GM19240 (cell line): ENCODE results near the gene MPO.

Experiments used
- DNase-seq: peaks from one replicate; pipeline ENCODE4 v3.0.0; 2011; ENCODE audit warnings: low spot score; ENCODE audit not compliant: insufficient read length

The MPO gene, protein sequence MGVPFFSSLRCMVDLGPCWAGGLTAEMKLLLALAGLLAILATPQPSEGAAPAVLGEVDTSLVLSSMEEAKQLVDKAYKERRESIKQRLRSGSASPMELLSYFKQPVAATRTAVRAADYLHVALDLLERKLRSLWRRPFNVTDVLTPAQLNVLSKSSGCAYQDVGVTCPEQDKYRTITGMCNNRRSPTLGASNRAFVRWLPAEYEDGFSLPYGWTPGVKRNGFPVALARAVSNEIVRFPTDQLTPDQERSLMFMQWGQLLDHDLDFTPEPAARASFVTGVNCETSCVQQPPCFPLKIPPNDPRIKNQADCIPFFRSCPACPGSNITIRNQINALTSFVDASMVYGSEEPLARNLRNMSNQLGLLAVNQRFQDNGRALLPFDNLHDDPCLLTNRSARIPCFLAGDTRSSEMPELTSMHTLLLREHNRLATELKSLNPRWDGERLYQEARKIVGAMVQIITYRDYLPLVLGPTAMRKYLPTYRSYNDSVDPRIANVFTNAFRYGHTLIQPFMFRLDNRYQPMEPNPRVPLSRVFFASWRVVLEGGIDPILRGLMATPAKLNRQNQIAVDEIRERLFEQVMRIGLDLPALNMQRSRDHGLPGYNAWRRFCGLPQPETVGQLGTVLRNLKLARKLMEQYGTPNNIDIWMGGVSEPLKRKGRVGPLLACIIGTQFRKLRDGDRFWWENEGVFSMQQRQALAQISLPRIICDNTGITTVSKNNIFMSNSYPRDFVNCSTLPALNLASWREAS

DNA sequence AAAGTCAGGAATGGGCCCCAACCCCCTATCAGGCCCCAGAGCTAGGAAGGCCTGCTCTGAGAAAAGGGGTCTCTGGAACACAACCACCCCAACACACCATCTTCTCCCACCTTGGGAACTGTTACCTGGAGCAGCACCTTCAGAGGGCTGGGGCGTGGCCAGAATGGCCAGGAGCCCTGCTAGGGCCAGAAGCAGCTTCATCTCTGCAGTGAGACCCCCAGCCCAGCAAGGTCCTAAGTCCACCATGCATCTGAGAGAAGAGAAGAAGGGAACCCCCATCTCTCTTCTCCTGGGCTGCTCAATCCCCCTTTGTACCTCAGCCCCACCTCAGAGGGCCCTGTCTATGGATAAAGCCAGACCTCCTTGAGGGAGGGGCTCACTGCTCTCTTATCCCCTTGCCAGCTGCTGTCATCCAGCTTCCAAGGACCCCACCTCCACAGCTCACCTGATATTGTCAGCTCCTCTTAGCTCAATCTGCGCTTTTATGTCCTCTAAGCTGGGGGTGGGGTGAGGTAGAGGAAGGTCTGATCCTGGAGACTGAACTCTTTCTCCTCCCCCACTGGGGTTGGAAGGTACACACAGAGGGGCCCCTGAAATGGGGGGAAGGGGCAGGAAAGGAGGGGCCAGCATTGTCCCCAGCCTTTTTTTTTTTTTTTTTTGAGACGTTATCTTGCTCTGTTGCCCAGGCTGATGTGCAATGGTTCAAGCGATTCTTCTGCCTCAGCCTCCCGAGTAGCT lies at the start of gene MPO:
Gene MPO (minus strand): TSS at position 456 of the 738 bp plus-strand sequence. CDS start 177 bp downstream, at position 279.
- DNase-seq: no peak

DNA sequence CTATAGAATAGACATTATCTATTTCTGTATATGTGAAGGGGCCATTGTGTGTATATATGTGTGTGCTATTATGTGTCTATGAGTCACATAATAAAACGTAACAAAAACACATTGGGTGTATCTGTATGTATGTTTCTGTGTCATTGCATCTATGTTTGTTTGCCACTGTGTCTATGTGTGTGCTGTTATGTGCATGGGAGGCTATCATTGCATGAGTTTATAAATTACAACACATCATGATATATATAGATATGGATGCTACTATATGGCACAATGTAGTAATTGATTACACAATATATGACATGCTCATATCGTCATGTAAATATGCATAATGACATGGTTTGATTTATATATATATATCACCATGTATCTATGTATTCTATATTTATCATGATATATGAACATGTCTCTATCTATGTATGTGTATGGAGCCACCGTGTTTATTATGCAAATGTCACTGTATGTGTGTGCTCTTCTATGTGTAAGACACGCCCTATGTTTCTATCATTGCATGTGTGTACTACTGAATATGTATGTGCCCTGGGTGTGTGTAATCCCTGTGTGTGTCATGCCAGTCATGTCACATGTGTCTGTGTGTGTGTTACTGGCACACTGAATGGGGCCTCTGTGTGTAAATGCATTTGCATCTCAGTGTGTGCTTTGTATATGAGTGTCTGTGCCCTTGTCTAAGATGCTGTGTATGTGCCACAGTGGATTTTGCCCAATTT lies 49.2 kb upstream of the MPO start:
- no peak for DNase-seq

DNA sequence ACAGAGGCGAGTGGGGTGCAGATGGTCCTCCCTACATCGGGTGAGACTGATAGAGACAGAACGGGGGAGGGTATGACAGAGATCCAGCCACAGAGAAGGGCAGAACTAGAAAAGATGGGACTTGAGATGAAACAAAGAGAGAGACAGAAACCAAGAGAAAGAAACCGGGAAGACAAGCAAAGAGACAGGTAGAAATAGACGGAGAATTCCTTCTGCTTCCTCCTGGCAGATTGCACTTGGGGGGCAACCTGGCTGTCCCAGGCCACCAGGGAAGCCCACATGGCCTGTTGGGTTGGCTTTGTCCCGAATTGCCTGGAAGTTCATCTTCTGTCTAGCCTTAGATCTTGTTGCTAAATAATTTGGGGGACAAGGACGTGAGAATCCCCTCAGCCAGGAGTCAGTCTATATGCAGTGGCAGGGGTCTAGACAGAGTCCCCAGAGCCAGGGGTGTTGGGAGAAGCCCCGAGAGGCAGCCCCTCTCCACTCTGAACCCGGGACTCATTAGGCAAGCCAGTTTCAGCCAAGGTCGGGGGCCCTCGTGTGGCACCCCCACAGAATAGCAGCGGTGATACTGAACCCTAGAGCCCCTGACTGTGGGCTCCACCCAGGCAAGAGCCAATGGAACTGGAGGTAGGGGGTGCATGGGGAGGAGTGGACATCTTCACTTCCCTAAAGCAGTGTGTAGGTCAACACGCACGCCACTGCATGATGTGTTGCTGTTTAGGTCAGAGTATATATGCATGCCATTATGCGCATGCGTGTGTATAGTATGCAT lies 48.5 kb upstream of the MPO start:
- peak; percentile 70 for DNase-seq

DNA sequence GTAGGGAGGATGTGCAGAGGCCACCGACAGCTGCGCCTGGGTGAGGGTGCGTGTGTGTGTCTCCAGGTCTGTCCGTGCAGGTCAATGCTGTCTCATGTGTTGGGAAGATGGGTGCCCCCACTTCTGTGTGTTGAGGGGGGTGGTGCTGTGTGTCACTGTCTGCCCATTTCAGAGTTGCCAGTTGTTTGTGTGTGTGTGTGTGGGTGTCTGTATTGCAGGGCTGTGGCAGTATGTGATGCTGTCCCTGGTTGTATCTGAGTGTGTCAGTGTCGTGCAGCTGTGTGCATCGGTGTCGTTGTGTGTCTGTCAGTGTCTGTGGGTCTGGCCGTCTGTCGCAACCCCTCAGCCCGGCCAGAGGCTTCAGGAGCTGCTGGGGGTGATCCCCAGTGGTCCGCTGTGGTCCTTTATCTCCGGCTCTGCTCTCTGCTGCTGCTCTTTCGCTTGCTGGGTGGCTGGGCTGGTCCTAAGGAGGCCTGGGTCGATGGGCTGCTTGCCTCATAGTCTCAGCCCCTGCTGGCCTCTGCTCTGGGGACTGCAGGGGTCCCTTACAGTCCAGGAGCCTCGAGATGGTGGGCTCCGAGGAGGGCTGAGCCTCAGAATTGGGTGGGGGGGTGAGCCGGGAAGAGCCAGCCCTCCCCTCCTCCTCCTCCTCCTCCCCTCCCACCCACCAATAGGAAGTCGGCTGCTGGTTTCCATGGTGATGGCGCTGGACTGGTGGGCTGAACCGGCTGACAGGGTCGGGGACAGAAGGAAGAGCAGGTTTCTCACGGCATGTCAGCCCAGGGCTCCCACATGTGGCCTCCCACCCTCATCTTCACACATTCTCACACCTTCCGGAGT lies 47.7 kb upstream of the MPO start, which contains the start of gene TSPOAP1:
Gene TSPOAP1 (minus strand): TSS at position 601 of the 840 bp plus-strand sequence. CDS start 875 bp downstream, outside the sequence.
- DNase-seq: peak; percentile 79

DNA sequence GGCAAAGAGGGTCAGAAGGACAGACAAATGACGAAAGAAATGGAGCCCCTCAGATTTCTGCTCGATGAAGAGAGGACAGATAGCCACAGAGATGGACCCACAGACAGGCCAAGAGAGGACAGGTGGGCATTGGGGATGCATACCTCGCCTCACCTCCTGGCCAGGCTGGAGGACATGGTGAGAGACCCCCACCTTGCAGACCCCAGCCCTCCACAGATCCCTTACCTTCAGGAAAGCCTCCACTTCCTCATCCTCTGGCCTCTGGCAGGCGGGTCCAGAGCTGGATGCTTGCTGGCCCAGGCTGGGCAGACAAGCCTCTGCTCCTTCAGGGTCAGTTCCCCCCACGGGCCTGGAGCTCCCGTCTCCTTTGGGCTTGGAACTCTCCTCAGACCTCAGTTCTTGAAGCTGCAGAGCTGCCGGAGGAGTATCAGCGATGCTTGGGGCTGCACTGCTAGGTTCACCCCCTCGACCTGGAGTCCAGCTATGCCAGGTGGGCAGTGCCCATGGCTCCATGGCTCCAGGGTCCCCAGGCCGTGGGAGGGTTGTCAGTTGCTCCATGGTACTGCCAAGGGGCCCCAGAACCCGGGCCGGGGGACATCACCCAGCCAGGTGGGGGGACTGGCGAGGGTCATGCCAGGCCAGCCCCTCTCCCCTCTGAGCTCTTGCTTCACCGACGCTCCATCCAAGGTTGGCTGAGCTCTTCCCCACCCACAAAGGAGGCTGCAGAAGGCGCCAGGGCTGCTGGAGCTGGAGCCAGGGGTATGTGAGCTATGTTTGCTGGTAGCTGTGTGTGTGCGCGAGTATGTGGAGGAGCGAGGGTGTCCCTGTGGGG lies 46.8 kb upstream of the MPO start:
- DNase-seq: peak; percentile 60

DNA sequence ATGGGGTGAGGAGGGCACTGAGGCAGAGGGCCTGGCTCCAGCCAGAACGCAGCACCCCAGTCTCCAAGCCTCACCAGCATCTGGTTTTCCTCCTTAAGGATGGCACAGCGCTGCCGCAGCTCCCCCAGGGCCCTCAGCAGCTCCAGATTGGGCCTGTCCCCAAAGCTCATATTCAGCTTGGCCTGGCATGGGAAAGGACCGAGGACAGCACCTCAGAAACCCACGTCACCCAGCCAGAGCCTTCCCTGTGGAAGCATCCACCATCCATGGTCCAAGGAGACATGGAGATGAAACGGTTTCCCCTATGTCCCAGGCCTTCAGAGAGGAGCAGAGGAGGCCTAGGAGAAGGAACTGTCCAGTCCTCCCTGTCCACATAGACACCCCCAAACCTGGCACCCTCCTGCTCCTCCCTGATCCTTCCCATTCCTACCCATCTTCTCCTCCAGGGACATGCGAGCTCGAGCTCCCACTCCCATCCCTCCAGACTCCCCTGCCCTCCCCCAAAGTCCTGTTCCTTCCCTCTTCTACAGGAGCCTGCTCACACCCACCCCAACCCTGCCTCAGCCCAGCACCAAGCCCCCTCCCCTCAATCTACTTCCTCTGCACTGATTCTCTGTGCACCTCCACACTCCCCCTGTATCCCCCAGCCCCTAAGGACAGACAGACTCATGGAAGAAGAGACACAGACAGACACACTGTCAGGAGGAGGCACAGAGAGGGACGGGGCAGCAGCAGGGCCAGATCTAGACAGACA lies 46.1 kb upstream of the MPO start:
- no peak for DNase-seq

DNA sequence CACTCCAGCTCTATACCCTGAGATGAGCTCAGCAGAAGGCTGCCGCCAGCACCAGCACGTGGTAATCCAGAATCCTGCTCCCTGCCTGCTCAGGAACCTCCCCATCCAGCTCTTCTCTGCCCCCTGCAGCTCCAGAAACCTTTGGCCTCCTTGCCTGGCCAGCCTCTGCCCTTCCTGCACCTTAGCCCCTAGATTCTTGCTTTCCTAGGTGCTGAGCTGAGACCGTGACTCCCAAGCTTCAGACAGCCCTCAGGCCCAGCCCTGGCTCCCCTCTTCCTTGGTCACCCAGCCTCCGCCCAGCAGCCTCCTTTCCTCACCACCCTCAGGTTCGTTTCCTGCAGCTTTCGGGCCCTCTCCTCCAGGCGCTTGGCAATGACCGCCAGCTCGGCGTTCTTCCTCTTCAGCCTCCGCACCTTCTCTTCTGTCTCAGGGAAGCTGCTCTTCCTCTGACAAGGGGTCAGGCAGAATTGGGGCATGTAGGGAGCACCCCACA lies 45.3 kb upstream of the MPO start:
- DNase-seq: no peak

DNA sequence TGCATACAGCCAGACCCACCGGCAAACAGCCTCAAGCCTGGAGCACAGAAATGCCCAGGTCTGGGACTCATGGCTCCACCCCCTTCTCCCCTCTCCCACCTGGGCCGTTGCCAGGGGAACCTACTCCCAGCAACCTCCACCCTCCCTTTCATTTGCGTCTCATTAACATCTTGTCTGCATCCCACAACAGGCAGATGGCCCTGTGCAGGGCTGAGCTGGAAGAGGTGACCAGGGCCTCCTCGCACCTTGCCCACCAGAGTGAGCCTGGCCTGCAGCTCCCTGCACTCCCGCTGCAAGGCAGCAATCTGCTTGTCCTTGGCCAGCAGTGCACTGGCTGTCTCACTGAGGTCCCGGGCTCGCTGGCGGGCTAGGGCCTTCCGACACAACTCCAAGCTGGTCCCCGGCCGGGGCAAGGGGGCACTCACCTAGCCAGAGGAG lies 44.6 kb upstream of the MPO start:
- DNase-seq: no peak

DNA sequence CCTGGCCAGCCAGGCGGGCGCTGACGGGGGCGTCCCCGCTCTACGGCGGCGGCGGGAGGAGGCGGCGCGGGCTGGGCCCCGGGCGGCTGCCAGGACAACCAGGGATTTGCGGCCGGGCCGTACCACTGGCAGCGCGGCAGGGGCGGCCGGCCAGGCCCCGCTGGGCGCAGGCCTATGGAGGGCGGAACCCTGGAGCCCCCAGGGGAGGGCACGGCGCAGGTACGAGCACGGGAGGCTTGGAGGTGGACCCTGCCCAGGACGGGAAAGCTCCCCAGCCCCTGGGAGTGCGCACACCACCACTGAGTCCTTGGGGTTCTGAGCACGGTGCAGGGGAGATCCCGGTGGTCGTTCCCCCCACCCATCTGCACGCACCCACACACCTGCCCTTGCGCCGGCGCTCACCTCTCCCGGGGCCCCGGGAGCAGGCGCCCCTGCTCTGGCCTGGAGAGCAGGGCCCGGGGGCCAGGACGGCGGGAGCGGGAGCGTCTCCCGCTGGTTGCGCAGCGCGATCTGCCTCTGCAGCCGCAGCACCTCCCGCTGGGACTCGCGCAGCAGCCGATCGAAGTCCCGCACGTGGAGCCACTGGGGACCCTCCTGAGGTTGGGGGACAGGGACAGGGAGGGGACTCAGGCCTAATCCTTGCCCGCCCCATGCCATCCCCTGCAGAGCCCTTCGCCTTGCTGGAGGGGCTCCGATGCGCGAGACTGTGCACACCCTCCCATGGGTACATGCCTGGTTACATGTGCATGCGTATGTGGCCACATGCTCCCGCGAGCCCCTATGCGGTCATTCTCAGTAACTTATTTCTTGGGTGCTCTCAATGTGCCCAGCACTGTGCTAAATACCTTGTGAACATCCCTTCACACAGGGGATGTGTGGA lies 43.9 kb upstream of the MPO start:
- no peak for DNase-seq

DNA sequence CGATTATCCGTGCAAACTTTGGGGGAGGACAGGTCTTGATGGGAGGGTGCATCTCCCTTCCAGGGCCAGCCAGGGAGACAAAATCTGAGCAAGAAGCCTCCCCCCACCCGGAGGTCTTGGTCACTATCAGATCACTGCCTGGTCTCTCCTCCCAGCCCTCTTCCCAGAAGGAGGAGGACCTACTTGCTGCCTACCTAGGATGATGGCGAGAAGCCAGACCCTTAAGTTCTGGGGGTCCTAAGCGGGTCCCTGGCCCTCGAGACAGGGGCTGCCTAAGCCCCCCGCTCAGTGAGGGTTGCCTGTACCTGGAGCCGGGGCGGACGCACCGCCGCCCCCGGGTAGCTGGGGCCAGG lies 43.3 kb upstream of the MPO start:
- no peak for DNase-seq

DNA sequence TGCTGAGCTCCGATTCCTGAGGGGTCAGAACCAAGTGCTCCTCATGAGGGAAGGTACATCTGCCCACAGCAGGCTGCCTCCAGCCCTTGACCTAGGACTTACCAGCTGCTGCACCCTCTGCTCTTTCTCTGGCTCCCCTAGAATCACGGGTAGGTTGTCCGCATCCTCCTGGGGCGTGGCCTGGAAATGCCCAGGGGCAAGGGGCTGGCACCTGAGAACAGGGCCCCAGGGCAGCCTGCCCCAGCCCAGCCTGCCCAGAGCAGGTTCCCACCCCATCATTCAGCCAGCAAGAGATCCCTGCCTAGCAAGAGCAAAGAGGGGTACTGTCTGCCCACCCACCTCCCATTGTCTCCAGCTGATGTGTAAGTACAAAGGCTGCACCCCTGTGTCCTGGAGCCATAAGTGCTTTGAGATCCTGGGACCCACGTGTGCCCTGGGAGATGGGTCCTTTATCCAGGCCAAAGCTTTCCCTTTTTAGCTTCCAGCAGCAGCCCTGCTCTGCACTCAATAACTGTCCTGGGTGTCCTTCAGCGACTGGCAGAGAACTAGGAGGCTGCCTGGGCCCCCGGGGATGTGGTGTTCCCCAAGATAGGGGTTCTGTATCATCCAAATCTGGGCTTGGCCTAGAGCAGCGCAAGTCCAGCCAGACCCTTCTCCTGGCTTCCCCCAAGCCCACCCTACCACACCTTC lies 42.8 kb upstream of the MPO start:
- no peak for DNase-seq

DNA sequence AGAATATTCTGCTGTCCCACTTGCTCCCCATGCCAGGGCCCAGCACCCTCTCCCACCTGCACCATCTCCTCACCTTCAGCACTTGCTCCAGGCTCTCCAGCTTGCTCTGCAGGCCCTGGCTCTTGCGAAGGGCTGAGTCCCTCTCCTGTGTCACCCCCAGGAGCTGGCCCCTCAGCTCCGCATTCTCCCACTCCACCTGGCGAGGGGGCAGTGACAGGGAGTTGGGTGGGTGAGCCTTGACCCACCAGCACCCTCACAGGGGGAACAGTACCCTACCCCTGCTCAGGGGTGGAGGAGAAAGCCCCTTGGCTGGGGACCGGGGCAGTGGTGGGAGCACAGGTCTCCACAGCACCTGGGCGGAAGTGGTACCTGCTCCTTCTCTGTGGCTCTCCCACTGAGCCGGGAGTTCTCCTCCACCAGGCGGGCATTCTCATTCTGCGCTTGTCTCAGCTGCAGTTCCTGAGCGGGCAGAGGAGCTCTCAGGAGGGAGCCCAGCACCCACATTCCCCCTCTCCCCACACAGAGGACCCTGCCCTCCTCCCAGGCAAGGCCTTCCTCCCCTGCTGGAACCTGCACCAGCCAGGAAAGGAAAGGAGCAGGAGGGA lies 41.9 kb upstream of the MPO start:
- DNase-seq: no peak

DNA sequence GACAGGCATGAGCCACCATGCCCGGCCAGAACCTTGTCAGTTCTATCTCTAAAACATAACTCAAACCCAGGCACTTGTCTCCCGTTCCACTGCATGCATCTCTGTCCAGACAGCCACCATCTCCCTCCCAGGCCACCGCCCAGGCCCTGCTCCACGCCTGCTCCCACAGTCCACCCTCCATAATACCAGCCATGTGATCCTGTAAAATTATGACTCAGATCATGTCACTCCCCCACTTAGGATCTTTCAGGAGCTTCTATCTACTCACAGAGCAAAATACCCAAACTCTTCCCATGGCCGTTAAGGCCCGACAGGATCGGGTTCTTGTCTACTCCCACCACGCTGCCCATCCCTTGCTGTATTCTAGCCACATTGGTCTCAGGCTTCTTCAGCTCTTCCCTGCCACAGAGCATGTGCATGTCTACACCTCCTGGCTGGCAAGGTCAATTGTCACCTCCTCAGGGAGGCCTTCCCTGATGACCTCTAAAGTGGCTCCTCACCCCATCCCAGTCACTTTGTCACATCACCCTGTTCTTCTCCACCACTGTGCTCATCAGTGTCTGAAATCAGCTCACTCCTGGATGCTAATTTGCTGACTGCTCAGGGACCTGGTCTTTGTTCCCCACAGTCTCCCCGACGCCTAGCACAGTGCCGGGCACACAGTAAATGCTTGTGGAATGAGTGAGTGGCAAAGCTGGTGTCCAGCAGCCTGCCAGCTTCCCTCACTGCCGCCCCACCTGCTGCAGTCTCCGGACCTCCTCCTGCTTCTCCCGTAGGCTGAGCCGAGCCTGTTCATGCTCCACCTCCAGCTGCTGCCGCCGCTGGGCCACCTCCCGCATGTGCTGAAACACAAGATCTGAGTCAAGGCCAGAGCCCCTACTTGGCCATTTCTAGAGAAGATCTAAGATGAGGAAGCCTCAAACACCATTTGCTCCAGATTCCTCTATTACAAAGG lies 41.1 kb upstream of the MPO start:
- DNase-seq: no peak

DNA sequence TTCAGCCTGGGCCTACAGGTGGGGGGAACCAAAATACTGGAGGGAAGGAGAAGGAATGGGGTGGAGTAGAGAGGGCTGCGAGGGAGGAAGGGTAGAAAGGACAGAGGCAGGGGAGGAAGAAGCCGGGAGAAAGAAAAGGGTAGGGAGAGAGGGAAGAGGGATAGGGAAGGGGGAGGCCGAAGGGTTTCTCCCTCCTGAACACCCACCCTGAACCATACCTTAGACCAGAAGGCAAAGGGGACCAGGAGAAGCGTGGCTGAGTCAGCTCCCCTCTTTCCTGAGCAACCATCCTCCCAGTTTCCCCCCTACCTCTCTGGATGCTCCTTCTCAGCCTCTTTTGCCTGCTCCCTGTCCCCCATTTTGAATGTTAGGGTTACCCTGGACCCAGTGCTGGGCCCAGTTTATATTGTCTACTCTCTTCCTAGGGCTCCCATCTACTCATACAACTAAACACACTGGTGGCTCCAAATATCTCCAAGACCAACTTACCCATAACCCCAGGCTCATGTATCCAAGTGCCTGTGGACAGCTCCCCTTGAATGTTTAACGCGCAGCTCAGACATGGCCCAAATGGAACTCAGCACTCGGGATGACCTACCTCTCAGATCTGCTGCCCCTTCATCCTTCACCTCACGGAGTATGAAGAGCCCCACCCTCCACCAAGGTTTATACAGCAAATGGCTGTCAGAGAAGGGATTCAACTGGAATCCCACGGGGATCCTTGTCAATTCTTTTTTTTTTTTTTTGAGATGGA lies 40.0 kb upstream of the MPO start:
- no peak for DNase-seq
